GM12873 (cell line): Measurements from ENCODE around the gene LIPA.

Experiments
- CTCF ChIP-seq: IDR thresholded peaks from 2 replicates; pipeline ENCODE4 v1.5.1; 2012; ENCODE audit warnings: low read depth, mild to moderate bottlenecking, moderate library complexity, low read length, control low read depth; ENCODE audit not compliant: insufficient read depth; ENCODE audit errors: missing control alignments

The LIPA gene

GRCh38 chr10:89256962-89257361 lies 5.4 kb upstream of the LIPA start:
- no peak for TF ChIP-seq CTCF

GRCh38 chr10:89256340-89256739 lies 4.8 kb upstream of the LIPA start:
- TF ChIP-seq CTCF, result no peak

GRCh38 chr10:89255793-89256192 lies 4.2 kb upstream of the LIPA start:
- no peak for TF ChIP-seq CTCF

GRCh38 chr10:89252225-89252585 lies 630 bp upstream of the LIPA start:
- no peak for TF ChIP-seq CTCF

GRCh38 chr10:89250865-89251408 lies 638 bp downstream of the LIPA start:
- TF ChIP-seq CTCF, result no peak

- no peak for TF ChIP-seq CTCF
These were observed 2.6 kb downstream of the LIPA start for GRCh38 chr10:89248990-89249389.

GRCh38 chr10:89245802-89246201 lies 5.8 kb downstream of the LIPA start:
- TF ChIP-seq CTCF, result peak; percentile 59
